Mucosa of rectum (tissue), 2 donors: ENCODE data around the gene CDKL1.
"Not testable (repeated sequence)": the region's sequence is repeated elsewhere in the genome, so short reads cannot be mapped to it uniquely, and the experiment has no call there.

ENCODE experiments used
- H3K27ac ChIP-seq, 2 donors: one replicate each; pipeline ENCODE4 v1.7.0; 2013; ENCODE audit warnings: inconsistent platforms in 2 of 2, low read depth in 2 of 2, low read length in 2 of 2
- H3K27me3 ChIP-seq, 2 donors: one replicate each; pipeline ENCODE4 v1.7.0; 2013; ENCODE audit warnings: low read length in 2 of 2; ENCODE audit not compliant: control insufficient read depth in 2 of 2, insufficient read depth in 2 of 2
- H3K36me3 ChIP-seq, 2 donors: one replicate each; pipeline ENCODE4 v1.7.0; 2013; ENCODE audit warnings: low read length in 2 of 2; ENCODE audit not compliant: control insufficient read depth in 2 of 2, insufficient read depth in 2 of 2
- H3K4me1 ChIP-seq, 2 donors: one replicate each; pipeline ENCODE4 v1.7.0; 2013; ENCODE audit warnings: low read length in 2 of 2, mild to moderate bottlenecking in 1 of 2; ENCODE audit not compliant: control insufficient read depth in 2 of 2, insufficient read depth in 2 of 2
- H3K4me3 ChIP-seq, 2 donors: one replicate each; pipeline ENCODE4 v1.7.0; 2013; ENCODE audit warnings: low read length in 2 of 2
- H3K9ac ChIP-seq, 2 donors: one replicate each; pipeline ENCODE4 v1.7.0; 2013; ENCODE audit warnings: low read length in 2 of 2, low read depth in 1 of 2, mild to moderate bottlenecking in 1 of 2
- H3K9me3 ChIP-seq, 2 donors: one replicate each; pipeline ENCODE4 v1.7.0; 2013; ENCODE audit warnings: low read length in 2 of 2; ENCODE audit not compliant: control insufficient read depth in 2 of 2
- donor health status: healthy.
- donor health status: Normal muscosa, but diverticular disease.

Gene CDKL1

GRCh38 chr14:50360851-50361250, 35.8 kb downstream of the CDKL1 start:
- H3K27me3 ChIP-seq: no peaks in the 10 kb centered on the region
- no peak overlapping the region for H3K27ac ChIP-seq
- H3K4me3 ChIP-seq: no peak overlapping the region

GRCh38 chr14:50360093-50360492, 36.6 kb downstream of the CDKL1 start:
- Histone ChIP-seq H3K36me3 (peaks cover 6 to 9% of the 10 kb centered on the region in 2 donors), H3K9ac (no peak overlapping the region), H3K4me3 (no peak overlapping the region), H3K27ac (no peak overlapping the region), H3K27me3 (no peaks in the 10 kb centered on the region), H3K9me3 (no peaks in the 10 kb centered on the region), H3K4me1 (peaks cover 11 to 13% of the 10 kb centered on the region in 2 donors)

More at GRCh38 chr14:50360851-50361250, 35.8 kb downstream of the CDKL1 start:
- peaks cover 11 to 19% of the 10 kb centered on the region in 2 donors for H3K4me1 ChIP-seq
- H3K9ac ChIP-seq: no peak overlapping the region
- H3K36me3 ChIP-seq: peaks cover 6 to 9% of the 10 kb centered on the region in 2 donors
- no peaks in the 10 kb centered on the region for H3K9me3 ChIP-seq

GRCh38 chr14:50359631-50360030, 37.0 kb downstream of the CDKL1 start:
- Histone ChIP-seq H3K4me3 (no peak overlapping the region), H3K36me3 (peaks cover 6 to 9% of the 10 kb centered on the region in 2 donors), H3K27ac (no peak overlapping the region), H3K9ac (no peak overlapping the region), H3K9me3 (no peaks in the 10 kb centered on the region), H3K4me1 (peaks cover 11% of the 10 kb centered on the region in 2 donors), H3K27me3 (no peaks in the 10 kb centered on the region)

GRCh38 chr14:50357753-50358395, 38.8 kb downstream of the CDKL1 start:
- no peaks in the 10 kb centered on the region for H3K4me1 ChIP-seq
- H3K36me3 ChIP-seq: peaks cover 6 to 9% of the 10 kb centered on the region in 2 donors
- H3K27ac ChIP-seq: no peak overlapping the region
- no peak overlapping the region for H3K9ac ChIP-seq
- H3K4me3 ChIP-seq: no peak overlapping the region
- no peaks in the 10 kb centered on the region for H3K9me3 ChIP-seq
- no peaks in the 10 kb centered on the region for H3K27me3 ChIP-seq

GRCh38 chr14:50357124-50357523, 39.6 kb downstream of the CDKL1 start:
- Histone ChIP-seq H3K4me1 (no peaks in the 10 kb centered on the region), H3K27me3 (no peaks in the 10 kb centered on the region), H3K36me3 (peaks cover 6 to 9% of the 10 kb centered on the region in 2 donors), H3K4me3 (no peak overlapping the region), H3K27ac (no peak overlapping the region), H3K9me3 (no peaks in the 10 kb centered on the region), H3K9ac (no peak overlapping the region)

GRCh38 chr14:50356283-50356682, 40.4 kb downstream of the CDKL1 start:
- not testable (repeated sequence) for H3K9me3 ChIP-seq, H3K36me3 ChIP-seq, H3K27me3 ChIP-seq, H3K4me1 ChIP-seq, H3K27ac ChIP-seq, H3K9ac ChIP-seq, H3K4me3 ChIP-seq

- no peak overlapping the region for H3K27ac ChIP-seq
- H3K4me1 ChIP-seq: no peaks in the 10 kb centered on the region
- H3K4me3 ChIP-seq: no peak overlapping the region
- H3K9ac ChIP-seq: no peak overlapping the region
- H3K27me3 ChIP-seq: no peaks in the 10 kb centered on the region
- H3K9me3 ChIP-seq: no peaks in the 10 kb centered on the region
- peaks cover 6 to 9% of the 10 kb centered on the region in 2 donors for H3K36me3 ChIP-seq
These were observed 41.0 kb downstream of the CDKL1 start for GRCh38 chr14:50355692-50356091.

GRCh38 chr14:50354527-50354926, 42.2 kb downstream of the CDKL1 start:
- H3K27me3 ChIP-seq: no peaks in the 10 kb centered on the region
- no peak overlapping the region for H3K4me3 ChIP-seq
- no peak overlapping the region for H3K27ac ChIP-seq
- H3K9me3 ChIP-seq: no peaks in the 10 kb centered on the region
- no peaks in the 10 kb centered on the region for H3K4me1 ChIP-seq
- H3K9ac ChIP-seq: no peak overlapping the region
- peaks cover 6 to 9% of the 10 kb centered on the region in 2 donors for H3K36me3 ChIP-seq

GRCh38 chr14:50353126-50353525, 43.6 kb downstream of the CDKL1 start:
- H3K9me3 ChIP-seq: no peaks in the 10 kb centered on the region
- no peak overlapping the region for H3K27ac ChIP-seq
- peaks cover 3 to 6% of the 10 kb centered on the region in 2 donors for H3K36me3 ChIP-seq
- no peak overlapping the region for H3K4me3 ChIP-seq
- no peaks in the 10 kb centered on the region for H3K27me3 ChIP-seq
- no peaks in the 10 kb centered on the region for H3K4me1 ChIP-seq
- no peak overlapping the region for H3K9ac ChIP-seq

GRCh38 chr14:50352584-50352983, 44.1 kb downstream of the CDKL1 start:
- no peaks in the 10 kb centered on the region for H3K9me3 ChIP-seq
- peaks cover 0 to under 1% of the 10 kb centered on the region in 2 donors for H3K4me1 ChIP-seq
- H3K9ac ChIP-seq: no peak overlapping the region
- H3K4me3 ChIP-seq: no peak overlapping the region
- no peak overlapping the region for H3K27ac ChIP-seq
- H3K27me3 ChIP-seq: no peaks in the 10 kb centered on the region
- H3K36me3 ChIP-seq: peaks cover 0 to 2% of the 10 kb centered on the region in 2 donors
